ENCODE measurements around the gene SLC25A25. TPM values are rescaled to one million over a fixed set of nuclear protein-coding genes. Genes with fewer than 3 reads are reported as not detected.

Gene SLC25A25
- total and polyA plus RNA-seq, 10 donors, result 6.2 to 44.7 (median 23.0) TPM

- Histone ChIP-seq H3K27ac (peak overlapping the region in 7 of 8 donors; percentile 31 to 93 (median 88)), H3K4me1 (peaks cover 53 to 95% (median 79%) of the 10 kb centered on the region in 6 donors), H3K9me3 (no peaks in the 10 kb centered on the region), H3K4me3 (no peak overlapping the region), H3K36me3 (no peaks in the 10 kb centered on the region), H3K27me3 (replicated peaks in 1 of 7) (no peaks in the 10 kb centered on the region)
- WGBS, 5 donors, result 39 to 65% (median 53%) methylated on average over 5 of the region's 5 CpGs
- intact Hi-C loops (cut with DNase I; ENCODE audit: low total_unique reads), result no loop called here
- TF ChIP-seq POLR2AphosphoS5 (IDR thresholded peaks at IDR 0.05), result no peak
- TF ChIP-seq, protein P1, sequence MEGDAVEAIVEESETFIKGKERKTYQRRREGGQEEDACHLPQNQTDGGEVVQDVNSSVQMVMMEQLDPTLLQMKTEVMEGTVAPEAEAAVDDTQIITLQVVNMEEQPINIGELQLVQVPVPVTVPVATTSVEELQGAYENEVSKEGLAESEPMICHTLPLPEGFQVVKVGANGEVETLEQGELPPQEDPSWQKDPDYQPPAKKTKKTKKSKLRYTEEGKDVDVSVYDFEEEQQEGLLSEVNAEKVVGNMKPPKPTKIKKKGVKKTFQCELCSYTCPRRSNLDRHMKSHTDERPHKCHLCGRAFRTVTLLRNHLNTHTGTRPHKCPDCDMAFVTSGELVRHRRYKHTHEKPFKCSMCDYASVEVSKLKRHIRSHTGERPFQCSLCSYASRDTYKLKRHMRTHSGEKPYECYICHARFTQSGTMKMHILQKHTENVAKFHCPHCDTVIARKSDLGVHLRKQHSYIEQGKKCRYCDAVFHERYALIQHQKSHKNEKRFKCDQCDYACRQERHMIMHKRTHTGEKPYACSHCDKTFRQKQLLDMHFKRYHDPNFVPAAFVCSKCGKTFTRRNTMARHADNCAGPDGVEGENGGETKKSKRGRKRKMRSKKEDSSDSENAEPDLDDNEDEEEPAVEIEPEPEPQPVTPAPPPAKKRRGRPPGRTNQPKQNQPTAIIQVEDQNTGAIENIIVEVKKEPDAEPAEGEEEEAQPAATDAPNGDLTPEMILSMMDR (IDR thresholded peaks at IDR 0.05 in 8 of 11, conservative IDR thresholded peaks at IDR 0.05 in 3 of 11), result no peak
- no peak for TF ChIP-seq POLR2A (IDR thresholded peaks at IDR 0.05)
- no peak for DNase-seq
Observed at GRCh38 chr9:128024761-128025308, 43.2 kb upstream of the SLC25A25 start.

GRCh38 chr9:128025736-128026135 lies 42.3 kb upstream of the SLC25A25 start:
- intact Hi-C loops (cut with DNase I; ENCODE audit: low total_unique reads), result no loop called here
- no peaks in the 10 kb centered on the region for H3K27me3 ChIP-seq (replicated peaks in 1 of 7)
- 32 to 59% (median 57%) methylated on average over 4 of the region's 4 CpGs for whole genome bisulfite sequencing, 5 donors
- H3K9me3 ChIP-seq, result no peaks in the 10 kb centered on the region
- H3K4me1 ChIP-seq, result peaks cover 53 to 100% (median 86%) of the 10 kb centered on the region in 6 donors
- H3K4me3 ChIP-seq, result peak overlapping the region in 2 of 8 donors; percentile 1 to 52
- H3K27ac ChIP-seq, result peak overlapping the region; percentile 31 to 93 (median 87)
- TF ChIP-seq, protein P1 (IDR thresholded peaks at IDR 0.05 in 8 of 11, conservative IDR thresholded peaks at IDR 0.05 in 3 of 11), result no peak
- TF ChIP-seq POLR2AphosphoS5 (IDR thresholded peaks at IDR 0.05), result no peak
- TF ChIP-seq POLR2A (IDR thresholded peaks at IDR 0.05), result no peak
- no peak for DNase-seq
- no peaks in the 10 kb centered on the region for H3K36me3 ChIP-seq

GRCh38 chr9:128026255-128026772 lies 41.7 kb upstream of the SLC25A25 start:
- TF ChIP-seq POLR2AphosphoS5 (IDR thresholded peaks at IDR 0.05) (peak; percentile 76 to 95 (median 89)), POLR2A (IDR thresholded peaks at IDR 0.05) (peak in 1 of 3 donors; percentile 43)
- TF ChIP-seq, protein P1 (IDR thresholded peaks at IDR 0.05 in 8 of 11, conservative IDR thresholded peaks at IDR 0.05 in 3 of 11), result no peak
- DNase-seq, result peak; percentile 91
- intact Hi-C loops (cut with DNase I; ENCODE audit: low total_unique reads), result no loop called here
- peak overlapping the region; percentile 71 to 93 (median 87) for H3K27ac ChIP-seq
- H3K27me3 ChIP-seq (replicated peaks in 1 of 7), result no peaks in the 10 kb centered on the region
- 18 to 51% (median 35%) methylated on average over 11 to 12 of the region's 12 CpGs for WGBS, 5 donors
- no peaks in the 10 kb centered on the region for H3K36me3 ChIP-seq
- H3K9me3 ChIP-seq, result no peaks in the 10 kb centered on the region
- H3K4me3 ChIP-seq, result peak overlapping the region in 2 of 8 donors; percentile 1 to 52
- H3K4me1 ChIP-seq, result peaks cover 53 to 100% (median 90%) of the 10 kb centered on the region in 6 donors

DNA sequence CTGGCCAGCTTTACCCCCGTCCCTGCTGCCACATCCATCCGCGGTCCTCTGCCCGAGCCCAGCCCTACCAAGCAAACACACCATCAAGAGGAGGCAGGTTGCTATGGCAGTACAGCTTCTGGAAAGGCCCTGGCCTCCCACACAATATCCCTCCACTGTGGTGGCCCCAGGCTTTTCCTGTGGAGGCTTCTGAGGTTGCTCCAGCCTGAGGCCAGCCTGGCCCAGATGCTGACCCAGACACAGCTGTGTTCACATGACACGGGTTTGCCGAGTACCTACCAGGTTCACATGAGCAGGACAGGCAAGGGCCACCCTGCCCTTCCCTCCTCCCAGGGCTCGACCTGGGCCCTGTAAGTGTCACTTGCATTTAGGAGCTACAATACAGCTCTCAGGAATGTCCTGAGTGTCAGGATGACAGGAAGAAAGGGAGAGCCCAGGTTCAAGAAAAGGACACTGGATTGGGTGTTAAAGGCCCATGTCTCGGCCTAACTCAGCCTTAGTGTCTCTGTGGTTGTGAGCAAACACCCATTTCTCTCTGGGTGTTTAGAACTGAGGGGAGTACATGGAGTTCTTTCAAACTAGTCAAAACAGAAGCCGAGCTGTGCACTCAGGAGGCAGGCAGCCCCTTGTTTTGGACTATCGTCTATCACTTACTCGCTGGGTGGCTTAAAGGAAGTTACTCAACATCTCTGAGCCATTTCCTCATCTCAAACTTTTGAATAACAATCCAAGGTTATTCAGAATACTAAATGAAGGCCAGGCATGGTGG lies 41.1 kb upstream of the SLC25A25 start:
- no peaks in the 10 kb centered on the region for H3K9me3 ChIP-seq
- 26 to 49% (median 38%) methylated on average over 7 to 11 of the region's 11 CpGs for WGBS, 5 donors
- H3K27ac ChIP-seq, result peak overlapping the region; percentile 71 to 93 (median 87)
- TF ChIP-seq, protein P1 (IDR thresholded peaks at IDR 0.05 in 8 of 11, conservative IDR thresholded peaks at IDR 0.05 in 3 of 11), result no peak
- TF ChIP-seq POLR2AphosphoS5 (IDR thresholded peaks at IDR 0.05) (peak in 1 of 3 donors; percentile 57), POLR2A (IDR thresholded peaks at IDR 0.05) (no peak)
- peak; percentile 82 for DNase-seq
- no peaks in the 10 kb centered on the region for H3K27me3 ChIP-seq (replicated peaks in 1 of 7)
- intact Hi-C loops (cut with DNase I; ENCODE audit: low total_unique reads), result no loop called here
- H3K4me3 ChIP-seq, result peak overlapping the region in 1 of 8 donors; percentile 52
- no peaks in the 10 kb centered on the region for H3K36me3 ChIP-seq
- peaks cover 55 to 100% (median 91%) of the 10 kb centered on the region in 6 donors for H3K4me1 ChIP-seq
